ENCODE results near the gene KCNN3.

DNA sequence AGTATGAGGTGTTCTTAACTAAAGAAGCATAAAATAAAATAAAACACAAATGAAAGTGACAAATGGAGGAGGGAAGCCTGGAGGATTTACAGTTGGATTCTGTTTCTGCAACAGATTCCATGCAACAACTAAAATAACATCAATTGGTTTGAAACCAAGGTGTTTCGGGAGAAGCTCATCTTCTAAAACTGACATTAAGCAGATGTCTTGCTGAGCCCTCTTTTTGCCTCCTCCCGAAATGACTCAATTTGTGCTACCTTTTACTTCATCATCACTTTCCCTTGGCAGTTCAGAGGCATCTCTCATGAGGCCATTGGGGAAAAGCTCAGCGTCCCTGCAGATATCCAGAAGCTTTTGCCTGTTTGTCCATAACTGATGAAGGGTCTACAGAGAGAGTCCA lies 140.5 kb downstream of the KCNN3 start:
- TF ChIP-seq ZNF565 (CRISPR knock-in tag; conservative IDR thresholded peaks at IDR 0.05; ENCODE audit: low read depth) (no peak), BACH2 (CRISPR knock-in tag; IDR thresholded peaks at IDR 0.05; ENCODE audit: borderline replicate concordance) (no peak), TOX (CRISPR knock-in tag; IDR thresholded peaks at IDR 0.05; ENCODE audit: borderline replicate concordance) (no peak), GLIS3 (CRISPR knock-in tag; IDR thresholded peaks at IDR 0.05) (no peak), OSR1 (CRISPR knock-in tag; IDR thresholded peaks at IDR 0.05) (no peak), PPARA (CRISPR knock-in tag; IDR thresholded peaks at IDR 0.05; ENCODE audit: borderline replicate concordance) (no peak), ESRRG (CRISPR knock-in tag; IDR thresholded peaks at IDR 0.05) (no peak), ZFP3 (CRISPR knock-in tag; IDR thresholded peaks at IDR 0.05) (no peak), CSDC2 (CRISPR knock-in tag; IDR thresholded peaks at IDR 0.05) (no peak)
- TF ChIP-seq, protein P1, sequence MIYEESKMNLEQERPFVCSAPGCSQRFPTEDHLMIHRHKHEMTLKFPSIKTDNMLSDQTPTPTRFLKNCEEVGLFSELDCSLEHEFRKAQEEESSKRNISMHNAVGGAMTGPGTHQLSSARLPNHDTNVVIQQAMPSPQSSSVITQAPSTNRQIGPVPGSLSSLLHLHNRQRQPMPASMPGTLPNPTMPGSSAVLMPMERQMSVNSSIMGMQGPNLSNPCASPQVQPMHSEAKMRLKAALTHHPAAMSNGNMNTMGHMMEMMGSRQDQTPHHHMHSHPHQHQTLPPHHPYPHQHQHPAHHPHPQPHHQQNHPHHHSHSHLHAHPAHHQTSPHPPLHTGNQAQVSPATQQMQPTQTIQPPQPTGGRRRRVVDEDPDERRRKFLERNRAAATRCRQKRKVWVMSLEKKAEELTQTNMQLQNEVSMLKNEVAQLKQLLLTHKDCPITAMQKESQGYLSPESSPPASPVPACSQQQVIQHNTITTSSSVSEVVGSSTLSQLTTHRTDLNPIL (CRISPR knock-in tag; IDR thresholded peaks at IDR 0.05; ENCODE audit: low read depth): no peak
- TF ChIP-seq, protein P2, sequence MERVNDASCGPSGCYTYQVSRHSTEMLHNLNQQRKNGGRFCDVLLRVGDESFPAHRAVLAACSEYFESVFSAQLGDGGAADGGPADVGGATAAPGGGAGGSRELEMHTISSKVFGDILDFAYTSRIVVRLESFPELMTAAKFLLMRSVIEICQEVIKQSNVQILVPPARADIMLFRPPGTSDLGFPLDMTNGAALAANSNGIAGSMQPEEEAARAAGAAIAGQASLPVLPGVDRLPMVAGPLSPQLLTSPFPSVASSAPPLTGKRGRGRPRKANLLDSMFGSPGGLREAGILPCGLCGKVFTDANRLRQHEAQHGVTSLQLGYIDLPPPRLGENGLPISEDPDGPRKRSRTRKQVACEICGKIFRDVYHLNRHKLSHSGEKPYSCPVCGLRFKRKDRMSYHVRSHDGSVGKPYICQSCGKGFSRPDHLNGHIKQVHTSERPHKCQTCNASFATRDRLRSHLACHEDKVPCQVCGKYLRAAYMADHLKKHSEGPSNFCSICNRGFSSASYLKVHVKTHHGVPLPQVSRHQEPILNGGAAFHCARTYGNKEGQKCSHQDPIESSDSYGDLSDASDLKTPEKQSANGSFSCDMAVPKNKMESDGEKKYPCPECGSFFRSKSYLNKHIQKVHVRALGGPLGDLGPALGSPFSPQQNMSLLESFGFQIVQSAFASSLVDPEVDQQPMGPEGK (CRISPR knock-in tag; IDR thresholded peaks at IDR 0.05; ENCODE audit: borderline replicate concordance): no peak

Measured in SK-N-SH treated with all-trans-retinoic acid at 6 μM for 48 hours (cell line).